ENCODE results near the gene LGALS9B.
"Not testable (repeated sequence)": the region's sequence is repeated elsewhere in the genome, so short reads cannot be mapped to it uniquely, and the experiment has no call there.

- TF ChIP-seq CTCF, POLR2A (IDR thresholded peaks at IDR 0.05): not testable (repeated sequence)
Measured at GRCh38 chr17:20444581-20445236, 22.6 kb downstream of the LGALS9B start.

Measured in lower leg skin (tissue), 3 donors.